ENCODE data around the gene SLC36A1.
"Not testable (repeated sequence)": the region's sequence is repeated elsewhere in the genome, so short reads cannot be mapped to it uniquely, and the experiment has no call there.

SLC36A1 gene

GRCh38 chr5:151490627-151491026 is 43.2 kb downstream of the SLC36A1 start:
- no peaks in the 10 kb centered on the region for H3K9me3 Mint-ChIP-seq

GRCh38 chr5:151491062-151491461 is 43.7 kb downstream of the SLC36A1 start:
- Mint-ChIP-seq H3K4me1 (ENCODE audit: low read depth) (no peaks in the 10 kb centered on the region), H3K27ac (no peak overlapping the region), H3K27me3 (no peaks in the 10 kb centered on the region), H3K4me3 (no peak overlapping the region), H3K36me3 (ENCODE audit: low read depth) (peaks cover 53% of the 10 kb centered on the region), H3K9me3 (no peaks in the 10 kb centered on the region)
- DNase-seq: no peak

More at GRCh38 chr5:151490627-151491026, 43.2 kb downstream of the SLC36A1 start:
- Mint-ChIP-seq H3K36me3 (ENCODE audit: low read depth) (peaks cover 57% of the 10 kb centered on the region), H3K27me3 (no peaks in the 10 kb centered on the region), H3K4me3 (no peak overlapping the region), H3K27ac (no peak overlapping the region), H3K4me1 (ENCODE audit: low read depth) (no peaks in the 10 kb centered on the region)
- DNase-seq: no peak

GRCh38 chr5:151492729-151493128 is 45.3 kb downstream of the SLC36A1 start:
- no peaks in the 10 kb centered on the region for H3K4me1 Mint-ChIP-seq (ENCODE audit: low read depth)
- peaks cover 39% of the 10 kb centered on the region for H3K36me3 Mint-ChIP-seq (ENCODE audit: low read depth)
- no peaks in the 10 kb centered on the region for H3K27me3 Mint-ChIP-seq
- no peak overlapping the region for H3K27ac Mint-ChIP-seq
- no peak overlapping the region for H3K4me3 Mint-ChIP-seq
- H3K9me3 Mint-ChIP-seq: no peaks in the 10 kb centered on the region
- no peak for DNase-seq

GRCh38 chr5:151493665-151494064 is 46.3 kb downstream of the SLC36A1 start:
- Mint-ChIP-seq H3K4me3 (no peak overlapping the region), H3K36me3 (ENCODE audit: low read depth) (peaks cover 29% of the 10 kb centered on the region), H3K27ac (no peak overlapping the region), H3K4me1 (ENCODE audit: low read depth) (no peaks in the 10 kb centered on the region), H3K9me3 (no peaks in the 10 kb centered on the region), H3K27me3 (no peaks in the 10 kb centered on the region)
- no peak for DNase-seq

- Mint-ChIP-seq H3K9me3 (no peaks in the 10 kb centered on the region), H3K4me3 (no peak overlapping the region), H3K27ac (no peak overlapping the region), H3K36me3 (ENCODE audit: low read depth) (peaks cover 16% of the 10 kb centered on the region), H3K4me1 (ENCODE audit: low read depth) (no peaks in the 10 kb centered on the region), H3K27me3 (no peaks in the 10 kb centered on the region)
- DNase-seq: no peak
Observed at GRCh38 chr5:151495320-151495719, 47.9 kb downstream of the SLC36A1 start.

- no peaks in the 10 kb centered on the region for H3K9me3 Mint-ChIP-seq
Observed at GRCh38 chr5:151496041-151496484, 48.7 kb downstream of the SLC36A1 start.

GRCh38 chr5:151497391-151498002 is 50.1 kb downstream of the SLC36A1 start:
- H3K9me3 Mint-ChIP-seq: no peaks in the 10 kb centered on the region
- no peak for DNase-seq
- H3K4me3 Mint-ChIP-seq: no peak overlapping the region
- H3K36me3 Mint-ChIP-seq (ENCODE audit: low read depth): peaks cover 8% of the 10 kb centered on the region
- no peak overlapping the region for H3K27ac Mint-ChIP-seq
- H3K27me3 Mint-ChIP-seq: no peaks in the 10 kb centered on the region
- peaks cover 5% of the 10 kb centered on the region for H3K4me1 Mint-ChIP-seq (ENCODE audit: low read depth)

More at GRCh38 chr5:151496041-151496484, 48.7 kb downstream of the SLC36A1 start:
- Mint-ChIP-seq H3K4me3 (no peak overlapping the region), H3K27ac (no peak overlapping the region), H3K27me3 (no peaks in the 10 kb centered on the region), H3K4me1 (ENCODE audit: low read depth) (peaks cover 5% of the 10 kb centered on the region), H3K36me3 (ENCODE audit: low read depth) (peaks cover 16% of the 10 kb centered on the region)
- no peak for DNase-seq

- Mint-ChIP-seq H3K27me3 (no peaks in the 10 kb centered on the region), H3K36me3 (ENCODE audit: low read depth) (peaks cover 3% of the 10 kb centered on the region), H3K27ac (no peak overlapping the region), H3K4me3 (no peak overlapping the region), H3K4me1 (ENCODE audit: low read depth) (peaks cover 5% of the 10 kb centered on the region), H3K9me3 (no peaks in the 10 kb centered on the region)
- no peak for DNase-seq
Observed at GRCh38 chr5:151498395-151499155, 51.2 kb downstream of the SLC36A1 start.

GRCh38 chr5:151499501-151500035 is 52.2 kb downstream of the SLC36A1 start:
- Mint-ChIP-seq H3K9me3 (no peaks in the 10 kb centered on the region), H3K27ac (no peak overlapping the region), H3K4me3 (no peak overlapping the region), H3K27me3 (no peaks in the 10 kb centered on the region), H3K4me1 (ENCODE audit: low read depth) (peaks cover 5% of the 10 kb centered on the region), H3K36me3 (ENCODE audit: low read depth) (no peaks in the 10 kb centered on the region)
- DNase-seq: no peak

- H3K4me1 Mint-ChIP-seq (ENCODE audit: low read depth): peaks cover 5% of the 10 kb centered on the region
- H3K9me3 Mint-ChIP-seq: no peaks in the 10 kb centered on the region
- no peaks in the 10 kb centered on the region for H3K36me3 Mint-ChIP-seq (ENCODE audit: low read depth)
- DNase-seq: no peak
- no peak overlapping the region for H3K27ac Mint-ChIP-seq
- H3K27me3 Mint-ChIP-seq: no peaks in the 10 kb centered on the region
- no peak overlapping the region for H3K4me3 Mint-ChIP-seq
Observed at GRCh38 chr5:151504006-151504405, 56.6 kb downstream of the SLC36A1 start.

- not testable (repeated sequence) for H3K36me3 Mint-ChIP-seq (ENCODE audit: low read depth); H3K4me1 Mint-ChIP-seq (ENCODE audit: low read depth); H3K27me3 Mint-ChIP-seq; H3K27ac Mint-ChIP-seq; H3K4me3 Mint-ChIP-seq; H3K9me3 Mint-ChIP-seq; DNase-seq
Observed at GRCh38 chr5:151508308-151508707, 60.9 kb downstream of the SLC36A1 start.

- Mint-ChIP-seq H3K27me3 (no peaks in the 10 kb centered on the region), H3K9me3 (no peaks in the 10 kb centered on the region), H3K4me3 (no peak overlapping the region), H3K27ac (no peak overlapping the region), H3K4me1 (ENCODE audit: low read depth) (no peaks in the 10 kb centered on the region), H3K36me3 (ENCODE audit: low read depth) (no peaks in the 10 kb centered on the region)
- DNase-seq: no peak
Observed at GRCh38 chr5:151509231-151509630, 61.8 kb downstream of the SLC36A1 start.

GRCh38 chr5:151509836-151510235 is 62.4 kb downstream of the SLC36A1 start:
- no peaks in the 10 kb centered on the region for H3K4me1 Mint-ChIP-seq (ENCODE audit: low read depth)
- H3K36me3 Mint-ChIP-seq (ENCODE audit: low read depth): no peaks in the 10 kb centered on the region
- no peaks in the 10 kb centered on the region for H3K9me3 Mint-ChIP-seq
- no peak overlapping the region for H3K27ac Mint-ChIP-seq
- no peak overlapping the region for H3K4me3 Mint-ChIP-seq
- H3K27me3 Mint-ChIP-seq: no peaks in the 10 kb centered on the region
- DNase-seq: no peak

GRCh38 chr5:151517122-151517920 is 69.9 kb downstream of the SLC36A1 start:
- no peak overlapping the region for H3K27ac Mint-ChIP-seq
- H3K27me3 Mint-ChIP-seq: no peaks in the 10 kb centered on the region
- H3K4me3 Mint-ChIP-seq: no peak overlapping the region
- no peaks in the 10 kb centered on the region for H3K36me3 Mint-ChIP-seq (ENCODE audit: low read depth)
- no peaks in the 10 kb centered on the region for H3K9me3 Mint-ChIP-seq
- DNase-seq: no peak
- H3K4me1 Mint-ChIP-seq (ENCODE audit: low read depth): no peaks in the 10 kb centered on the region

Measured in activated T-cell treated with anti-CD3 and anti-CD28 coated beads, Interleukin-2, amount 50 U/mL, for 24 hours (primary cell).